GM23338 (cell line): ENCODE results near the gene PLD1. TPM values are rescaled to one million over a fixed set of nuclear protein-coding genes. Genes with fewer than 3 reads are reported as not detected.

ENCODE experiments used
- ATAC-seq: fragments of 200-7000 bp; cut with Tn5 transposase; 3 replicates; pipeline ENCODE4 v1.9.1; 2020
- DNase-seq: peaks from one replicate; pipeline ENCODE4 v3.0.0-alpha.2; 2015; ENCODE audit warnings: low spot score
- H2AFZ ChIP-seq: fragments of 200-600 bp; sonication (generic); 2 replicates; pipeline ENCODE4 v1.8.0; 2016; ENCODE audit warnings: antibody characterized with exemption, mild to moderate bottlenecking, moderate library complexity
- H3F3A ChIP-seq: fragments of 200-600 bp; sonication (generic); replicated peaks from 2 replicates; pipeline ENCODE4 v1.8.0; 2017; ENCODE audit warnings: antibody characterized with exemption, mixed run types, low read depth
- H3K27ac ChIP-seq: fragments of 200-600 bp; sonication (generic); 2 replicates; pipeline ENCODE4 v1.6.1; 2016; ENCODE audit warnings: low read depth
- H3K27me3 ChIP-seq: fragments of 200-600 bp; sonication (generic); 2 replicates; pipeline ENCODE4 v1.8.0; 2016; ENCODE audit warnings: mild to moderate bottlenecking, mixed run types, moderate library complexity; ENCODE audit not compliant: insufficient read depth
- H3K36me3 ChIP-seq: fragments of 200-600 bp; sonication (generic); 2 replicates; pipeline ENCODE4 v1.8.0; 2016; ENCODE audit warnings: mild to moderate bottlenecking; ENCODE audit not compliant: insufficient read depth
- H3K4me1 ChIP-seq: fragments of 200-600 bp; sonication (generic); 2 replicates; pipeline ENCODE4 v1.8.0; 2016; ENCODE audit warnings: mild to moderate bottlenecking, moderate library complexity; ENCODE audit not compliant: insufficient read depth
- H3K4me2 ChIP-seq: fragments of 200-600 bp; sonication (generic); 2 replicates; pipeline ENCODE4 v1.7.1; 2017; ENCODE audit warnings: mixed run types
- H3K4me3 ChIP-seq: fragments of 200-600 bp; sonication (generic); 2 replicates; pipeline ENCODE4 v1.6.1; 2016; ENCODE audit warnings: mixed run types
- H3K79me2 ChIP-seq: fragments of 200-600 bp; sonication (generic); replicated peaks from 2 replicates; pipeline ENCODE4 v1.8.0; 2017; ENCODE audit warnings: mild to moderate bottlenecking; ENCODE audit not compliant: insufficient read depth
- H3K9me2 ChIP-seq: fragments of 200-600 bp; sonication (generic); 2 replicates; pipeline ENCODE4 v1.8.0; 2017; ENCODE audit not compliant: insufficient read depth
- H4K20me1 ChIP-seq: fragments of 200-600 bp; sonication (generic); replicated peaks from 2 replicates; pipeline ENCODE4 v1.8.0; 2017; ENCODE audit warnings: mild to moderate bottlenecking; ENCODE audit not compliant: insufficient read depth
- H3K27ac Mint-ChIP-seq: 2 replicates; pipeline ENCODE4 v1.8.0; 2020; ENCODE audit warnings: inconsistent platforms, mild to moderate bottlenecking, moderate library complexity, mixed read lengths
- H3K27me3 Mint-ChIP-seq: 3 replicates; pipeline ENCODE4 v1.8.0; 2022; ENCODE audit warnings: low read depth, mild to moderate bottlenecking, moderate library complexity, mixed read lengths, inconsistent platforms; ENCODE audit not compliant: insufficient read depth, poor library complexity
- H3K36me3 Mint-ChIP-seq: 3 replicates; pipeline ENCODE4 v1.8.0; 2021; ENCODE audit warnings: low read depth, mild to moderate bottlenecking, inconsistent platforms, moderate library complexity, mixed read lengths
- H3K4me1 Mint-ChIP-seq: 3 replicates; pipeline ENCODE4 v1.8.0; 2020; ENCODE audit warnings: mild to moderate bottlenecking, inconsistent platforms, mixed read lengths
- H3K4me3 Mint-ChIP-seq: 3 replicates; pipeline ENCODE4 v1.8.0; 2021; ENCODE audit warnings: moderate library complexity, mild to moderate bottlenecking, inconsistent platforms, mixed read lengths
- H3K9me3 Mint-ChIP-seq: 3 replicates; pipeline ENCODE4 v1.8.0; 2020; ENCODE audit warnings: moderate library complexity, mild to moderate bottlenecking, inconsistent platforms, mixed read lengths
- CREB1 ChIP-seq: fragments of 250-450 bp; sonication (Bioruptor Pico); IDR thresholded peaks from 2 replicates; pipeline ENCODE4 v1.5.0; 2020; ENCODE audit warnings: low read depth, mild to moderate bottlenecking, moderate library complexity
- CTCF ChIP-seq, 2 experiments: fragments of 200-600 bp in 1 of 2; sonication (generic) in 1 of 2; conservative IDR thresholded peaks; 2 replicates each; pipeline versions ENCODE4 v1.5.1 to v1.6.1; 2016 to 2017; ENCODE audit warnings: antibody characterized with exemption in 2 of 2, low read depth in 2 of 2, mild to moderate bottlenecking in 2 of 2, moderate library complexity in 1 of 2
- ETS1 ChIP-seq: IDR thresholded peaks from 2 replicates; pipeline ENCODE4 v1.6.1; 2016; ENCODE audit warnings: antibody characterized with exemption
- EZH2 ChIP-seq: fragments of 200-600 bp; sonication (generic); IDR thresholded peaks from one replicate; pipeline ENCODE4 v1.8.0; 2017; ENCODE audit warnings: antibody characterized with exemption, mild to moderate bottlenecking, low read depth; ENCODE audit not compliant: unreplicated experiment
- EZH2phosphoT487 ChIP-seq: fragments of 200-600 bp; sonication (generic); IDR thresholded peaks from one replicate; pipeline ENCODE4 v1.8.1; 2018; ENCODE audit warnings: antibody characterized with exemption; ENCODE audit not compliant: unreplicated experiment
- JUNB ChIP-seq: IDR thresholded peaks from one replicate; pipeline ENCODE4 v1.6.1; 2016; ENCODE audit warnings: antibody characterized with exemption; ENCODE audit not compliant: unreplicated experiment
- NANOG ChIP-seq: IDR thresholded peaks from 2 replicates; pipeline ENCODE4 v1.6.1; 2016; ENCODE audit warnings: antibody characterized with exemption, borderline replicate concordance
- POLR2AphosphoS5 ChIP-seq: IDR thresholded peaks from 2 replicates; pipeline ENCODE4 v1.6.1; 2016; ENCODE audit warnings: antibody characterized with exemption, low read depth
- REST ChIP-seq: IDR thresholded peaks from one replicate; pipeline ENCODE4 v1.6.1; 2018; ENCODE audit warnings: antibody characterized with exemption; ENCODE audit not compliant: unreplicated experiment
- STAT1 ChIP-seq: IDR thresholded peaks from one replicate; pipeline ENCODE4 v1.6.1; 2016; ENCODE audit warnings: antibody characterized with exemption; ENCODE audit not compliant: unreplicated experiment
- ZNF114 ChIP-seq: fragments of 250-450 bp; sonication (Bioruptor Pico); IDR thresholded peaks from 2 replicates; pipeline ENCODE4 v1.5.0; 2020; ENCODE audit warnings: mild to moderate bottlenecking, moderate library complexity
- ZNF331 ChIP-seq: fragments of 250-450 bp; sonication (Bioruptor Pico); IDR thresholded peaks from 2 replicates; pipeline ENCODE4 v1.5.0; 2020; ENCODE audit warnings: low read depth, mild to moderate bottlenecking, moderate library complexity
- ZNF462 ChIP-seq: fragments of 250-450 bp; sonication (Bioruptor Pico); IDR thresholded peaks from 2 replicates; pipeline ENCODE4 v1.5.0; 2020; ENCODE audit warnings: mild to moderate bottlenecking, moderate library complexity
- polyA plus RNA-seq: library from polyadenylated mRNA; unstranded; fragments of >200 nt; fragmentation: Nextera tagmentation; extraction: Ambion mirVana; gene quantifications from 2 replicates; pipeline ENCODE4 v1.2.1, GENCODE V29; 2016
- total RNA-seq: library from RNA; depleted of rRNA; stranded (reverse); fragments of >200 nt; shearing (Covaris generic); gene quantifications from 2 replicates; pipeline ENCODE4 v1.2.3, GENCODE V29; 2014

PLD1 gene
- total and polyA plus RNA-seq, 2 experiments from 2014 or later = 1.4 to 2.2 TPM

GRCh38 chr3:171825222-171825828 lies 15.0 kb upstream of the PLD1 start:
- H3K4me1 Mint-ChIP-seq = peaks cover 31% of the 10 kb centered on the region
- no peak overlapping the region for H3K4me3 ChIP-seq
- 0 out of 3 replicates have a peak overlapping the region, but pooled peaks have one; percentile 23 for H3K4me3 Mint-ChIP-seq
- no peaks in the 10 kb centered on the region for H3K27me3 ChIP-seq
- H3K79me2 ChIP-seq = no peaks in the 10 kb centered on the region
- H3K27ac ChIP-seq = no peak overlapping the region
- peak overlapping the region; percentile 49 for H3K4me2 ChIP-seq
- peak; percentile 6 for DNase-seq
- no peaks in the 10 kb centered on the region for H3K36me3 Mint-ChIP-seq
- no peak for TF ChIP-seq POLR2AphosphoS5
- no peak for TF ChIP-seq JUNB
- TF ChIP-seq EZH2 = no peak
- no peak for TF ChIP-seq CTCF (conservative IDR thresholded peaks at IDR 0.05; ENCODE audit: low read depth in 2 of 2)
- TF ChIP-seq ZNF114 (CRISPR knock-in tag) = no peak
- no peak for TF ChIP-seq ZNF331 (CRISPR knock-in tag)
- no peak for TF ChIP-seq CREB1 (CRISPR knock-in tag)
- no peak for TF ChIP-seq EZH2phosphoT487
- TF ChIP-seq NANOG = no peak
- no peak for TF ChIP-seq ETS1
- TF ChIP-seq STAT1 = no peak
- TF ChIP-seq ZNF462 = no peak
- TF ChIP-seq REST = no peak
- no peaks in the 10 kb centered on the region for H3F3A ChIP-seq
- H3K9me2 ChIP-seq = peaks cover 7% of the 10 kb centered on the region; the same call in 1 of the 2 replicates
- peak overlapping the region; percentile 29; the same call in 1 of the 2 replicates for H3K27ac Mint-ChIP-seq
- ATAC-seq = no peak
- H3K27me3 Mint-ChIP-seq = peaks cover 4% of the 10 kb centered on the region
- no peaks in the 10 kb centered on the region for H3K9me3 Mint-ChIP-seq
- H2AFZ ChIP-seq = peak overlapping the region; percentile 8; the same call in 1 of the 2 replicates
- H3K36me3 ChIP-seq = no peaks in the 10 kb centered on the region
- H4K20me1 ChIP-seq = no peaks in the 10 kb centered on the region
- peaks cover 17% of the 10 kb centered on the region for H3K4me1 ChIP-seq
